NK-92 (cell line): ENCODE measurements around the gene NUDT4.
"Not testable (repeated sequence)": the region's sequence is repeated elsewhere in the genome, so short reads cannot be mapped to it uniquely, and the experiment has no call there.

ENCODE experiments used
- DNase-seq: peaks from one replicate; lab custom pipeline; 2025; ENCODE audit not compliant: unreplicated experiment; lab: John Stamatoyannopoulos, UW

NUDT4 gene

GRCh38 chr12:93366422-93366821, 11.3 kb upstream of the NUDT4 start:
- DNase-seq: no peak

DNA sequence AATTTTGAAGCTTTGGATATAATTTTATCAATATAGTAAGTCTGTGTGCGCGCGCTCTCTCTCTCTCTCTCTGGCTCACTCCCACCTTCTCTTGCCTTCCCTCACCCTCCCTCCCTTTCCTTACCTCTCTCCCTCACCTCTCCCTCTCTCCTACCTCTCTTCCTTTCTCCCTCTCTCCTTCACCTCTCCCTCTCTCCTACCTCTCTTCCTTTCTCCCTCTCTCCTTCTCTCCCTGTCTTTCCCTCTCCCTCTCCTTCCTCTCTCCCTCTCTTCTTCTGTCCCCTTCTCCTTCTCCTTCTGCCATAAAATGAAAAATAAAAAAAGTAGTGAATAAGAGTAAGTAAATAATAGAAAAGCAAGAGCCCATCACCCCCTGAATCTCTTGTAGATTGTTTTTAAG, 9.0 kb upstream of the NUDT4 start:
- DNase-seq: no peak

DNA sequence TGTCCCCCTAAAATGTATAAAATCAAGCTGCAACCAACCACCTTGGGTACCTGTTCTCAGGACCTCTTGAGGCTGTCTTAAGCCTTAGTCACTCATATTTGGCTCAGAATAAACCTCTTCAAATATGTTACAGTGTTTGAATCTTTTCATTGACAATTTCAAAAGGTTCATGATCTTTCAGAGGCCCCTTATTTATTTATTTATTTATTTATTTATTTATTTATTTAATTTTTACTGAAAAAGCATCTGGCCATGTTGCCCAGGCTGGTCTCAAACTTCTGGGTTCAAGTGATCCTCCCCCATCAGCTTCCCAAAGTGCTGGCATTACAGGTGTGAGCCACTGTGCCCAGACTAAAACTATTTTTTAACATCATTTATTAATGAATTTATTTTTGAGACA, 8.2 kb upstream of the NUDT4 start:
- DNase-seq: no peak

DNA sequence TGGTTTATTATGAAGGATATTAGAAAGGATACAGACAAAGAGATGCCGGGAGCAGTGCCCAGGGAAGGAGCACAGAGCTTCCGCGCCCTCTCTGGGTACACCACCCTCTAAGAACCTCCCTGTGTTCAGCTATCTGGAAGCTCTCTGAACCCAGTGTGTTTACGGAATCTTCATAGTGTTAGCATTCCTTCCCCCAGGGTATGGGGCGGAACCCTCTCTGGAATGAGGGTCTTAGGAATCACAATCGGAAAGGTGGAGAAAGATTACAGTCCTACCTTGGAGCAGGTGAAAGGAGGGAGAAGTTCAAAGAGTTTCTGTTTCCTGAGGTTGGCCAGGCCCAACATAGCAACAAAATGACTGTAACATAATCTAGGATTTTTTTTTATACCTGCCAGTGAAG, 6.8 kb upstream of the NUDT4 start:
- DNase-seq: no peak

DNA sequence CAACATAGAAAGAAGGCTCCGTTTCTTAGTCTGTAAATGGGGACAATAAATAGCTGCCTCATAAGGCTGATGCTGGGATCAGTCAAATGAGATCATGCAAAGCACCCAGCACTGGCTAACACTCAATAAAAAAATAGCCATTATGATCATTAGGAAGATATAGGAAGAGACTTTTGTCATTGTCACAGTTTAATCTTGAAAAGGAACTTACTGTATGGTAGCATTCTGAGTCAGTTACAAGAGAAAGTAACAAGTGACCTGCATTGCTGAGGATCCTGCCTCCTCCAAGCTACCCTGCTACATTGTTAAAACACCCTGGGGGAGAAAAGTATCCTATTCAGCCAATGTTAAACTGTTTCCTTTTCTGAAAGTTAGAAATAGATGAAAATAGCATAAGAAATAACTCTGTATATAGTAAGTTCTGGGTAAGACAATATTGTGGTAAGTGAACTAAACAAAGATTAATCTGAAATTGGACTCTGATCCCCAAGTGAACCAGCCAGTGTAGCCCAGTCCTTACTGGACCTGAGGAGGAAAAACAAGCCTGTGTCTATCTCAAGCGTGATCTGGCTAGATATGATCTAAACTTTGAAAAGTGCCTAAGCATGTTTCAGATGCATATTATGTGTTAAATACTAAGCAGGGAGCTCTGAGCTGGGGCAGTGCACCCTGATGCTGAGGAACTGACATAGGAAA, 3.6 kb upstream of the NUDT4 start:
- no peak for DNase-seq

DNA sequence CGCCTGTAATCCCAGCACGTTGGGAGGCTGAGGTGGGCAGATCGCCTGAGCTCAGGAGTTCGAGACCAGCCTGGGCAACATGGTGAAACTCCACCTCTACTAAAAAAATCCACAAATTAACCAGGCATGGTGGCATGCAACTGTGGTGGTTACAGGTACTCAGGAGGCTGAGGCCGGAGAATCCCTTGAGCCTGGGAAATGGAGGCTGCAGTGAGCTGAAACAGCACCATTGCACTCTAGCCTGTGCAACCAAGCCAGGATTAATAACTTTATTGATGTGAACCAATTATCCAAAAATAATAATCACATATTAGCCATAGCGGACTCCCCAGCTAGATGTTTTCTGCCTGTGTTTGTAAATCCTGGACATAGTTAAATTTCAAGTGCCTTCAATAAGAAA, 1.8 kb upstream of the NUDT4 start:
- no peak for DNase-seq

- DNase-seq: no peak
These were observed 1.1 kb upstream of the NUDT4 start for GRCh38 chr12:93376436-93377251.

DNA sequence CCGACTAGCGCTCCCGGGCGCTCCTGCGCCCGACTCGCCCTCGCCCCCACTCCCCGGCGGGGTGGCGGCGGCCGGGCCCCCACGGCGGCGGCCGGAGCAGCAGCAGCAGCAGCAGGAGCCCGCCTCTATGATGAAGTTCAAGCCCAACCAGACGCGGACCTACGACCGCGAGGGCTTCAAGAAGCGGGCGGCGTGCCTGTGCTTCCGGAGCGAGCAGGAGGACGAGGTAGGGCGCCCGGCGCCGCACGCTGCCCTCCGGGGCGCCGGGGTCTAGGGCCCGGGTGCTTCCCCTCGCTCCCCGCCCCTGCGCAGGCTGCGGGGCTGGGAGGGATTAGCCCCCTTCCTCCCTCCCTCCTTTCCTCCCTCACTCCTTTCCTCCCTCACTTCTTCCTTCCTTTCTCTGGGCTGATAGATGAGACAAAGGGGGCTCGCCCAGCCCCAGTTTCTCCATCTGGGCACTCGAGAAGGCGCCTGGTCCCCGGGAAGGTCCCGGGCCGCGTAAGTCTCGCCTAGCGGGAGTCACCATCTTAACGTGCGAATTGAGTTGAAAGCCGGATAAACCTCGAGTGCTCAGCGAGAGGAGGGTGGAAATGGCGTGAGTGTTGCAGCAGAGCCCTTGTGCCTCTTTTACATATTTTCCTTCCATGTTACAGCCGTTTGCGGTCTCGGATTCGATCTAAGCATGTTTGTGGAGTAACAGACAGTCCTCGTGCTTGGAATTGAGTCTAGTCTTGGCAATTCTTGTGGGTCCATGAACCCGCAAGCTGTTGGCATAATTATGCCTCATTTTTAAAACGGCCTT, 672 bp downstream of the NUDT4 start:
- DNase-seq: not testable (repeated sequence)

- DNase-seq: no peak
These were observed 1.2 kb downstream of the NUDT4 start for GRCh38 chr12:93378998-93379325.

GRCh38 chr12:93379326-93379980, 1.7 kb downstream of the NUDT4 start:
- no peak for DNase-seq

GRCh38 chr12:93379981-93380361, 2.2 kb downstream of the NUDT4 start:
- DNase-seq: no peak

DNA sequence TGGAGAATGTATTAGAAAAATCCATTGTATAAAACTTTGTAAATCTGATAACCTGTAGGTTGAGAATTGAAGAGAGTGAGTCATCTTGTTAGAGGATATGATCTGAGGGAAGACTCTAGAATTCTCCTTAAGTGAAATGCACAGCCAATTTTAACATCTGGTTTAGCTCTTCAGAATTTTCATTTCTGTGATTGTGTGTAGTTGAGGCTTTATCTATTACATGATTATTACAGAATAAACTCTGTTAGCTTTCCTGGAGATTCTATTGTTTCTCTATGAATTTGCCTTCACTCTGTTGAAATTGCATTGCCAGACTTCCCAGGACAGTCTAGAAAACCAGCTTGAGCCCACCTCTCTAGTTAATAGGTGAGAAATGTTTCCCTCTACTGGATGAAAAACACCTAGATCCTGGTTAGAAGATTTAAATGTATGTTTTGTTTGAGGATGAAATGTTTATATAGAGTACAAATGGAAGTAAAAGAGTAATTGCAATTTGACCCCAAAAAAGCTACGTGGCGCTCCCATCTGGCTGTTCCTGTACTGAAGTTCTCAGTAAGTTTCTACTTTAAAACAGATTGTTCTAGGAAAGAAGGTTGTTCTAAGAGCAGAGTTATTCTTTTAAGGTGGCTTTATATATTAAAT, 2.9 kb downstream of the NUDT4 start:
- no peak for DNase-seq

DNA sequence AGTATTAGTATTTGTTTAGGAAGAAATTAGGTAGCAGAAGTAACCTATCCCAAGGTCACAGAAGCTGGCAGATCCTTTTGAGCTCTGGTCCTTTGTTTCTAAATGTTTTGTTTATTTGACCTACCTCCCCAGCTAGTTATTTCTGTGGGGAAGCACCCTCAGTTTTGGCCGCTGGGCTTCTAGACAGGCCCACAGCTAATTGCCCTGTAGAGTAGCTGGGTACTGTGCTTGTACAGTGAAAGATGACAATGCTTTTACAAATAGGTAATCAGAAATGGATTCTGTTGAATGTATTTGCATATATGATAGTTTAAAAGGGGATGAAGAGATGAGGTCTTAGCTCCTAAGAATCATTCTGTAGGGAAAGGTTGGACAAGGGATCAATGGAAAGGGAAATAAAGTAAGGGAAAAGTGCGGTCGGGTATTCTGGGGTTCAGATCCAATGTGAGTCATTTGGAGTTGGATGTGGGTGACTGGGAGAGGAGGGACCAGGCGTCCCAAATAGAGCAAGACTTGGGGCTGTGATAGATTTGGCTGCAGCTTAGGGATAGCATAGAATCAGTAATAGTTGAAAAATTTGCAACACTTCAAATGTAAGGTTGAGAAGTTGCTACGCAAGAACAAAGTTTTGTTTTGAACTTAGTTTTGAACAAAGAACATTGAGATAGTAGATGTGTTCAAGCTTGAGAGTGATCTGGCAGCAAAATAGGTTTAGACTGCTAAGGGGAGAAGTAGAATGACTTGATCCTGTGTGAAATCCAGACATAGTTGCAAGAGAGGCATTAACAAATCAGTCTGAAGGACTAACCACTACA, 3.6 kb downstream of the NUDT4 start:
- DNase-seq: no peak

DNA sequence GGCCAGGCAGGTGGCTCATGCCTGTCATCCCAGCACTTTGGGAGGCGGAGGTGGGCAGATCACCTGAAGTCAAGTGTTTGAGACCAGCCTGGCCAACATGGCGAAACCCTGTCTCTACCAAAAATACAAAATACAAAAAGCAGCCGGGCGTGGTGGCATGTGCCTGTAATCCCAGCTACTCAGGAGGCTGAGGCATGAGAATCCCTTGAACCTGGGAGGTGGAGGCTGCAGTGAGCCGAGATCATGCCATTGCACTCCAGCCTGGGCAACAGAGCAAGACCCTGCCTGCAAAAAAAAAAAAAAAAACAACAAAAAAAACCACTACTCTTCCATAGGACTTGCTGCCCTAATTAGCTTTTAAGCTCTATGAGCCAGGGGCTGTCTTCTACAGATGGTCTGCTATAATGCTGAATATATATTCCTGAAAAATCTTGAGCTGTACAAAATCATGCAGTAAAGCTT, 4.3 kb downstream of the NUDT4 start:
- not testable (repeated sequence) for DNase-seq

- DNase-seq: no peak
These were observed 10.1 kb downstream of the NUDT4 start for GRCh38 chr12:93387780-93388179.

GRCh38 chr12:93390031-93390430, 12.3 kb downstream of the NUDT4 start:
- DNase-seq: no peak

DNA sequence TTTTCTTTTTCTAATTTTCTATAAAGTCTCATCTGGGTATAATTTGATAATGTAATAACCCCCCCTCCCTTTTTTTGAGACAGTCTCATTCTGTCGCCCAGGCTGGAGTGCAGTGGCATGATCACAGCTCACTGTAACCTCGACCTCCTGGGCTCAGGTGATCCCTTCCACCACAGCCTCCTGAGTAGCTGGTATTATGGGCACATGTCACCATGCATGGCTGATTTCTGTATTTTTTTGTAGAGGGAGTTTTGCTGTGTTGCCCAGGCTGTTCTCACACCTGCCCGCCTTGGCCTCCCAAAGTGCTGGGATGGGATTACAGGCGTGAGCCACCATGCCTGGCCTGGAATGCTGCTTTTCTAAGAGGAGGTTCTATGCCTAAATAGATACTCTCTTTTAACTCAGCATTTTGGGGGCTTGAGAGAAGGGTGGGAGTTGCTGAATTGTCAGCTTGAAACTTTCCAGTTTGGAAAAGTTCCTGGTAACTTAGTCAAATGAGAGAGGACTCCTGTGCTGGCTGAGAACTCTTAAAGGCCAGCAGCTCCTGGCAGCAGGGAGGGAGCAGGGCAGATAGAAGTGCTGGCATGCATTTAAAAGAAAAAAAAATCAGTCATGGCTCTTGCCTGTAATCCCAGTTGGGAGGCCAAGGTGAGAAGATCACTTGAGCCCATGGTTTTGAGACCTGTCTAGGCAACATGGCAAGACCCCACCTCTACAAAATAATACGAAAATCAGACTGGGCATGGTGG, 13.0 kb downstream of the NUDT4 start:
- no peak for DNase-seq

DNA sequence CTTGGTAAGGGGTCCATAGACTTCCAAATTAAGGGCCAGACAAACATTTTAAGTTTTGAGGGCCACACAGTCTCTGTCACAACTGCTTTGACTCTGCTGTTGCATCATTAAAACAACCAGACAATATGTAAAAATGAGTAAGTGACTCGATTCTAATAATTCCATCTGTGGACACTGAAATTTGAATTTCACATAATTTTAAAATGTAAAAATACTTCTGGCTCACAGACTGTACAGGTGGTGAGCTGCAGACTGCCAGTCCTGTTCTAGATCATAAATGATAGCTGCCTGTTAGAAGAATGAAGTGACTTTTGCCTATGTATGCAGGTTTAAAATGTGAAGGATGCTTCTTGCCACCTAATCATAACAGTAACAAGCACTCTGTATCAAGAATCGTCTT, 15.7 kb downstream of the NUDT4 start:
- DNase-seq: no peak

DNA sequence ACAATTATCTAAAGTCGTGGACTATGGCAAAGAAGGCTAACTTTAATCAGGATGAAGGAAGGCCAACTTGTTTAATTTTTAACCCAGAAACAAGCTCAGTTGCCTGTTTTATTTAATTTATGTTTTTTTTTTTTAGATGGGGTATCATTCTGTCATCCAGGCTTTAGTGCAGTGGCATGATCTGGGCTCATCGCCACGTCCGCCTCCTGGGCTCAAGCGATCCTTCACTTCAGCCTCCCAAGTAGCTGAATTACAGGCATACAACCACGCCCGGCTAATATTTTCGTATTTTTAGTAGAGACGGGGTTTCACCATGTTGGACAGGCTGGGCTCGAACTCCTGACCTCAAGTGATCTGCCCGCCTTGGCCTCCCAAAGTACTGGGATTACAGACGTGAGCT, 19.7 kb downstream of the NUDT4 start:
- no peak for DNase-seq
